ENCODE data around the gene AKAP1.
"Not testable (repeated sequence)": the region's sequence is repeated elsewhere in the genome, so short reads cannot be mapped to it uniquely, and the experiment has no call there.

Gene AKAP1

GRCh38 chr17:57092779-57093178 lies 7.7 kb downstream of the AKAP1 start:
- DNase-seq (ENCODE audit: extremely low spot score) = no peak
- CTCF ChIA-PET = no interaction called here
- POLR2A ChIA-PET = interaction anchor here (1.7 kb wide), 1 partner anchor 8 kb away, joined by 9 read pairs; the partner anchor contains the start of gene AKAP1

GRCh38 chr17:57096472-57097202 lies 11.6 kb downstream of the AKAP1 start:
- POLR2A ChIA-PET = interaction anchor here (1.6 kb wide), 1 partner anchor 13 kb away, joined by 6 read pairs; no protein-coding TSS in a partner anchor

More at GRCh38 chr17:57092779-57093178, 7.7 kb downstream of the AKAP1 start:
- no peak for TF ChIP-seq L3MBTL2 (conservative IDR thresholded peaks at IDR 0.05)
- TF ChIP-seq ELF4 (IDR thresholded peaks at IDR 0.05) = no peak
- no peak for TF ChIP-seq SUZ12 (IDR thresholded peaks at IDR 0.05)
- no peak for TF ChIP-seq BHLHE40 (IDR thresholded peaks at IDR 0.05; ENCODE audit: borderline replicate concordance)
- no peak for TF ChIP-seq FOXA1 (IDR thresholded peaks at IDR 0.05)
- TF ChIP-seq HDGF (IDR thresholded peaks at IDR 0.05; ENCODE audit: borderline replicate concordance) = no peak
- no peak for TF ChIP-seq SP1 (IDR thresholded peaks at IDR 0.05)
- TF ChIP-seq ZNF384 (IDR thresholded peaks at IDR 0.05) = no peak
- no peak for TF ChIP-seq ARNT (IDR thresholded peaks at IDR 0.05)
- no peak for TF ChIP-seq NFRKB (IDR thresholded peaks at IDR 0.05)

GRCh38 chr17:57097832-57098421 lies 12.9 kb downstream of the AKAP1 start:
- DNase-seq (ENCODE audit: extremely low spot score) = no peak
- POLR2A ChIA-PET = interaction anchor here (0.6 to 1.9 kb wide), 4 partner anchors 11 to 137 kb away, joined by 3 to 8 read pairs (median 4); partner anchors contain the start of genes AKAP1 and COIL

More at GRCh38 chr17:57096472-57097202, 11.6 kb downstream of the AKAP1 start:
- DNase-seq (ENCODE audit: extremely low spot score) = no peak
- CTCF ChIA-PET = interaction anchor here (1.2 to 1.8 kb wide), 2 partner anchors 10 kb away, joined by 4 to 9 read pairs; no protein-coding TSS in a partner anchor
- TF ChIP-seq ARNT (IDR thresholded peaks at IDR 0.05) (no peak), L3MBTL2 (conservative IDR thresholded peaks at IDR 0.05) (no peak), FOXK2 (IDR thresholded peaks at IDR 0.05) (no peak), ZNF384 (IDR thresholded peaks at IDR 0.05) (no peak), BHLHE40 (IDR thresholded peaks at IDR 0.05; ENCODE audit: borderline replicate concordance) (no peak), FOXM1 (IDR thresholded peaks at IDR 0.05; ENCODE audit: borderline replicate concordance) (no peak), PKNOX1 (IDR thresholded peaks at IDR 0.05) (no peak), NFRKB (IDR thresholded peaks at IDR 0.05) (no peak), SUZ12 (IDR thresholded peaks at IDR 0.05) (no peak)

GRCh38 chr17:57099165-57099564 lies 14.1 kb downstream of the AKAP1 start:
- CTCF ChIA-PET = no interaction called here
- no peak for DNase-seq (ENCODE audit: extremely low spot score)
- POLR2A ChIA-PET = interaction anchor here (1.9 kb wide), 1 partner anchor 14 kb away, joined by 8 read pairs; the partner anchor contains the start of gene AKAP1
- TF ChIP-seq HDGF (IDR thresholded peaks at IDR 0.05; ENCODE audit: borderline replicate concordance) = no peak
- no peak for TF ChIP-seq CTBP1 (IDR thresholded peaks at IDR 0.05; ENCODE audit: borderline replicate concordance)
- TF ChIP-seq FOXK2 (IDR thresholded peaks at IDR 0.05) = no peak
- TF ChIP-seq LEF1 (IDR thresholded peaks at IDR 0.05; ENCODE audit: borderline replicate concordance) = no peak
- TF ChIP-seq ARNT (IDR thresholded peaks at IDR 0.05) = no peak
- TF ChIP-seq SUZ12 (IDR thresholded peaks at IDR 0.05) = no peak
- TF ChIP-seq BHLHE40 (IDR thresholded peaks at IDR 0.05; ENCODE audit: borderline replicate concordance) = no peak
- no peak for TF ChIP-seq NFRKB (IDR thresholded peaks at IDR 0.05)
- TF ChIP-seq ELF4 (IDR thresholded peaks at IDR 0.05) = no peak
- no peak for TF ChIP-seq SP1 (IDR thresholded peaks at IDR 0.05)
- no peak for TF ChIP-seq PKNOX1 (IDR thresholded peaks at IDR 0.05)
- no peak for TF ChIP-seq FOXA1 (IDR thresholded peaks at IDR 0.05)
- no peak for TF ChIP-seq TARDBP (IDR thresholded peaks at IDR 0.05)
- no peak for TF ChIP-seq ZNF384 (IDR thresholded peaks at IDR 0.05)
- TF ChIP-seq FOXM1 (IDR thresholded peaks at IDR 0.05; ENCODE audit: borderline replicate concordance) = no peak
- no peak for TF ChIP-seq L3MBTL2 (conservative IDR thresholded peaks at IDR 0.05)

More at GRCh38 chr17:57097832-57098421, 12.9 kb downstream of the AKAP1 start:
- TF ChIP-seq PKNOX1 (IDR thresholded peaks at IDR 0.05) (no peak), ELF4 (IDR thresholded peaks at IDR 0.05) (no peak), FOXA1 (IDR thresholded peaks at IDR 0.05) (no peak), SUZ12 (IDR thresholded peaks at IDR 0.05) (no peak), ARNT (IDR thresholded peaks at IDR 0.05) (no peak), BHLHE40 (IDR thresholded peaks at IDR 0.05; ENCODE audit: borderline replicate concordance) (no peak), ZNF384 (IDR thresholded peaks at IDR 0.05) (no peak), NFRKB (IDR thresholded peaks at IDR 0.05) (no peak), TARDBP (IDR thresholded peaks at IDR 0.05) (no peak), HDGF (IDR thresholded peaks at IDR 0.05; ENCODE audit: borderline replicate concordance) (no peak), FOXK2 (IDR thresholded peaks at IDR 0.05) (no peak), L3MBTL2 (conservative IDR thresholded peaks at IDR 0.05) (no peak), LEF1 (IDR thresholded peaks at IDR 0.05; ENCODE audit: borderline replicate concordance) (no peak)
- CTCF ChIA-PET = interaction anchor here (1.0 to 1.8 kb wide), 2 partner anchors 9 to 10 kb away, joined by 4 to 9 read pairs; no protein-coding TSS in a partner anchor

- ChIA-PET CTCF (no interaction called here), POLR2A (interaction anchor here (1.6 kb wide), 1 partner anchor 17 kb away, joined by 6 read pairs; the partner anchor contains the start of gene AKAP1)
- TF ChIP-seq ARNT (IDR thresholded peaks at IDR 0.05) = no peak
- no peak for TF ChIP-seq CTBP1 (IDR thresholded peaks at IDR 0.05; ENCODE audit: borderline replicate concordance)
- TF ChIP-seq ZNF384 (IDR thresholded peaks at IDR 0.05) = no peak
- no peak for TF ChIP-seq ELF4 (IDR thresholded peaks at IDR 0.05)
- TF ChIP-seq FOXK2 (IDR thresholded peaks at IDR 0.05) = no peak
- DNase-seq (ENCODE audit: extremely low spot score) = no peak
Measured at GRCh38 chr17:57102122-57102521, 17.1 kb downstream of the AKAP1 start.

GRCh38 chr17:57102660-57103059 lies 17.6 kb downstream of the AKAP1 start:
- CTCF ChIA-PET; DNase-seq (ENCODE audit: extremely low spot score): not testable (repeated sequence)
- POLR2A ChIA-PET = interaction anchor here (1.6 kb wide), 1 partner anchor 18 kb away, joined by 6 read pairs; the partner anchor contains the start of gene AKAP1

Data from HEK293T (cell line).